K562 (cell line): ENCODE measurements around the gene ITPR1. TPM values are rescaled to one million over a fixed set of nuclear protein-coding genes. Genes with fewer than 3 reads are reported as not detected.
A peak's percentile ranks its signal among the peaks of the same experiment; 100 is the strongest.

Experiments used
- ATAC-seq: fragments of 200-7000 bp; cut with Tn5 transposase; 3 replicates; pipeline ENCODE4 v1.9.1; 2020; ENCODE audit warnings: moderate library complexity
- BruUV-seq: library from RNA; stranded (reverse); fragments of 400-500 nt; replicated peaks from 2 replicates; lab custom pipeline; 2021; lab: Mats Ljungman, UMichigan
- CTCF ChIA-PET: fragments of 300-600 bp; formaldehyde crosslinking; extraction: SDS; loops from one replicate; lab custom pipeline; 2021; ENCODE audit warnings: low intra/inter-chr PET ratio; lab: Yijun Ruan, JAX
- POLR2A ChIA-PET: fragments of 300-600, 350-650 bp; sonication (Branson Sonifier 250); formaldehyde crosslinking; extraction: SDS; loops from one replicate; lab custom pipeline; 2021; ENCODE audit warnings: antibody characterized with exemption, inconsistent platforms; lab: Yijun Ruan, JAX
- DNase-seq, 4 experiments: peaks; one replicate each; pipeline versions ENCODE4 v3.0.0 to v3.0.0-alpha.2; 2011 to 2018; ENCODE audit warnings: low spot score in 3 of 4, mixed read lengths in 3 of 4; ENCODE audit errors: extremely low read depth in 1 of 4
- FAIRE-seq: peaks from 2 replicates; lab custom pipeline; 2011; peaks lifted over from hg19 to GRCh38; lab: Jason Lieb, UNC
- H2AFZ ChIP-seq: 2 replicates; pipeline ENCODE4 v1.6.0; 2011; ENCODE audit warnings: low read depth, low read length, control low read depth, inconsistent platforms
- H3K27ac ChIP-seq: fragments of 200-600 bp; 3 replicates; pipeline ENCODE4 v1.8.0; 2011; ENCODE audit warnings: low read depth, mild to moderate bottlenecking, control low read depth, inconsistent platforms, low read length, moderate library complexity, mixed read lengths; ENCODE audit errors: extremely low read depth
- H3K27me3 ChIP-seq, 2 experiments: fragments of 300-600 bp in 1 of 2; 2 replicates in 1 of 2; 3 replicates in 1 of 2; pipeline versions ENCODE4 v1.6.0 to v1.8.0; 2011; ENCODE audit warnings: inconsistent platforms in 2 of 2, low read length in 2 of 2, mild to moderate bottlenecking in 1 of 2, mixed read lengths in 1 of 2, moderate library complexity in 1 of 2; ENCODE audit not compliant: control insufficient read depth in 2 of 2, insufficient read depth in 2 of 2
- H3K36me3 ChIP-seq: fragments of 300-600 bp; 3 replicates; pipeline ENCODE4 v1.8.0; 2011; ENCODE audit warnings: mild to moderate bottlenecking, low read length, inconsistent platforms; ENCODE audit not compliant: control insufficient read depth, insufficient read depth
- H3K4me1 ChIP-seq, 2 experiments: fragments of 200-600 bp in 1 of 2; replicated peaks in 1 of 2; 2 replicates in 1 of 2; 3 replicates in 1 of 2; pipeline versions ENCODE4 v1.5.1 to v1.8.0; 2011; ENCODE audit warnings: inconsistent platforms in 2 of 2, low read length in 2 of 2, mild to moderate bottlenecking in 1 of 2, mixed read lengths in 1 of 2, moderate library complexity in 1 of 2; ENCODE audit not compliant: control insufficient read depth in 2 of 2, insufficient read depth in 2 of 2
- H3K4me2 ChIP-seq: 2 replicates; pipeline ENCODE4 v1.6.1; 2011; ENCODE audit warnings: low read length, control low read depth, inconsistent platforms, mixed read lengths; ENCODE audit not compliant: insufficient read depth
- H3K4me3 ChIP-seq: fragments of 200-600 bp; sonication (generic), shearing (Covaris generic); 2 replicates; pipeline ENCODE4 v1.5.1; 2016; ENCODE audit warnings: control low read depth, inconsistent platforms
- H3K79me2 ChIP-seq: fragments of 200-600 bp; 3 replicates; pipeline ENCODE4 v1.8.0; 2011; ENCODE audit warnings: low read length, inconsistent platforms; ENCODE audit not compliant: control insufficient read depth, insufficient read depth
- H3K9ac ChIP-seq, 2 experiments: 2 replicates each; pipeline versions ENCODE4 v1.6.0 to v1.6.1; 2011; ENCODE audit warnings: low read depth in 2 of 2, low read length in 2 of 2, control low read depth in 1 of 2, inconsistent platforms in 1 of 2, mild to moderate bottlenecking in 1 of 2, mixed read lengths in 1 of 2; ENCODE audit not compliant: insufficient read depth in 1 of 2
- H3K9me1 ChIP-seq: one replicate; pipeline ENCODE4 v1.6.0; 2011; ENCODE audit warnings: inconsistent platforms, mild to moderate bottlenecking, low read length, moderate library complexity; ENCODE audit not compliant: control insufficient read depth, insufficient read depth
- H3K9me3 ChIP-seq: replicated peaks from 2 replicates; pipeline ENCODE4 v1.5.1; 2011; ENCODE audit warnings: low read depth, low read length, inconsistent platforms; ENCODE audit not compliant: control insufficient read depth, insufficient read depth
- H4K20me1 ChIP-seq: replicated peaks from 2 replicates; pipeline ENCODE4 v1.6.1; 2011; ENCODE audit warnings: low read length, inconsistent platforms, mixed read lengths; ENCODE audit not compliant: control insufficient read depth, insufficient read depth
- CBFB ChIP-seq: sonication (generic); formaldehyde crosslinking; IDR thresholded peaks from 2 replicates; pipeline ENCODE4 v1.4.0; 2020; ENCODE audit warnings: mild to moderate bottlenecking, missing genetic modification reagents
- CCAR2 ChIP-seq: fragments of 200-400 bp; formaldehyde crosslinking; IDR thresholded peaks from 2 replicates; pipeline ENCODE4 v1.6.1; 2017; ENCODE audit warnings: mild to moderate bottlenecking, low read depth, low read length
- CEBPG ChIP-seq, 3 experiments: fragments of 200-800 bp in 1 of 3; sonication (Bioruptor generic) in 1 of 3; sonication (generic) in 1 of 3; formaldehyde crosslinking in 1 of 3; IDR thresholded peaks in 2 of 3; conservative IDR thresholded peaks in 1 of 3; 2 replicates each; pipeline versions ENCODE4 v1.6.1 to v1.8.0; 2016 to 2022; ENCODE audit warnings: missing compliant biosample characterization in 2 of 3, missing genetic modification characterization in 2 of 3, mild to moderate bottlenecking in 1 of 3, missing genetic modification reagents in 1 of 3
- ELF2 ChIP-seq: fragments of 250-450 bp; sonication (Bioruptor Pico); IDR thresholded peaks from 2 replicates; pipeline ENCODE4 v1.5.0; 2021; ENCODE audit warnings: mild to moderate bottlenecking
- ERF ChIP-seq: fragments of 450-650 bp; formaldehyde crosslinking; IDR thresholded peaks from 2 replicates; pipeline ENCODE4 v1.4.0; 2020; ENCODE audit warnings: mild to moderate bottlenecking, mixed read lengths
- FOXA3 ChIP-seq, 2 experiments: fragments of 450-650 bp in 1 of 2; sonication (generic) in 1 of 2; formaldehyde crosslinking; IDR thresholded peaks in 1 of 2; conservative IDR thresholded peaks in 1 of 2; 2 replicates each; pipeline versions ENCODE4 v1.4.0 to v1.8.0; 2020 to 2022; ENCODE audit warnings: mild to moderate bottlenecking in 2 of 2, missing genetic modification reagents in 1 of 2
- HNRNPL ChIP-seq: fragments of 200-400 bp; formaldehyde crosslinking; IDR thresholded peaks from 2 replicates; pipeline ENCODE4 v1.6.1; 2017; ENCODE audit warnings: low read depth, mild to moderate bottlenecking, low read length
- KDM5B ChIP-seq: fragments of 200-600 bp; sonication (generic); IDR thresholded peaks from 2 replicates; pipeline ENCODE4 v1.6.1; 2012; ENCODE audit warnings: low read depth, mild to moderate bottlenecking, moderate library complexity, low read length, control low read depth, inconsistent platforms; ENCODE audit not compliant: insufficient replicate concordance
- KLF1 ChIP-seq: fragments of 450-650 bp; IDR thresholded peaks from 2 replicates; pipeline ENCODE4 v1.6.1; 2016; ENCODE audit warnings: missing genetic modification characterization, missing compliant biosample characterization
- MCM5 ChIP-seq: fragments of 450-650 bp; IDR thresholded peaks from 2 replicates; pipeline ENCODE4 v1.6.1; 2016; ENCODE audit warnings: low read depth
- NR0B1 ChIP-seq: fragments of 450-650 bp; IDR thresholded peaks from one replicate; pipeline ENCODE4 v1.6.1; 2018; ENCODE audit warnings: mild to moderate bottlenecking, moderate library complexity; ENCODE audit not compliant: partially characterized antibody
- SPI1 ChIP-seq: IDR thresholded peaks from 2 replicates; pipeline ENCODE4 v1.6.1; 2011; ENCODE audit warnings: low read depth, low read length, control low read depth, borderline replicate concordance
- U2AF2 ChIP-seq: fragments of 200-400 bp; formaldehyde crosslinking; optimal IDR thresholded peaks from 2 replicates; pipeline ENCODE3; 2017; ENCODE audit warnings: low read depth, mild to moderate bottlenecking, low read length
- VEZF1 ChIP-seq: fragments of 200-800 bp; sonication (Bioruptor generic); IDR thresholded peaks from 2 replicates; pipeline ENCODE4 v1.6.1; 2017; ENCODE audit warnings: missing genetic modification characterization, missing compliant biosample characterization
- ZNF121 ChIP-seq: sonication (generic); formaldehyde crosslinking; conservative IDR thresholded peaks from 2 replicates; pipeline ENCODE4 v1.8.0; 2022; ENCODE audit warnings: missing genetic modification reagents
- ZNF146 ChIP-seq: IDR thresholded peaks from one replicate; pipeline ENCODE4 v1.6.1; 2018; ENCODE audit warnings: missing compliant biosample characterization; ENCODE audit not compliant: unreplicated experiment
- ZNF263 ChIP-seq: sonication (generic); formaldehyde crosslinking; IDR thresholded peaks from 2 replicates; pipeline ENCODE4 v1.8.0; 2022; ENCODE audit warnings: mild to moderate bottlenecking, missing genetic modification reagents, borderline replicate concordance
- ZNF830 ChIP-seq: fragments of 250-450 bp; sonication (Bioruptor Pico); IDR thresholded peaks from 2 replicates; pipeline ENCODE4 v1.5.0; 2021; ENCODE audit warnings: mild to moderate bottlenecking
- WGBS: fragments of 100-300 bp; shearing (Covaris generic); methylation state at CpG from one replicate; pipeline ENCODE4 v1.1.6; 2016; ENCODE audit warnings: low coverage, mixed read lengths; ENCODE audit not compliant: insufficient coverage; ENCODE audit errors: missing lambda C conversion rate; 5-methylcytosine and 5-hydroxymethylcytosine counted together
- in situ Hi-C: fragments of 300-500 bp; cut with MboI; formaldehyde crosslinking; loops from 4 replicates; pipeline ENCODE4 v1.15.0; 2018; ENCODE audit warnings: inconsistent platforms, mixed read lengths
- intact Hi-C: fragments of 100-400 bp; cut with micrococcal nuclease; formaldehyde crosslinking; loops from 2 replicates; pipeline ENCODE4 v1.14.2; 2022
- polyA plus RNA-seq, 8 experiments: library from polyadenylated mRNA; depleted of rRNA in 4 of 8; stranded (reverse) in 5 of 8; unstranded in 3 of 8; fragments of >200 nt; fragmentation: Nextera tagmentation in 2 of 8; fragmentation: Illumina TruSeq in 1 of 8; extraction: Ambion mirVana in 2 of 8; extraction: Trizol in 1 of 8; gene quantifications; 2 replicates each; pipeline versions ENCODE4 v1.2.1 to v1.2.3, GENCODE V29; 2011 to 2014; ENCODE audit warnings: inconsistent platforms in 1 of 8, missing spikeins in 1 of 8
- total RNA-seq, 7 experiments: library from RNA; depleted of rRNA in 6 of 7; stranded (reverse); fragments of >200 nt in 6 of 7; fragmentation: Illumina TruSeq in 2 of 7; extraction: Trizol in 2 of 7; gene quantifications; 2 replicates each; pipeline versions ENCODE4 v1.2.1 to v1.2.3, GENCODE V29; 2011 to 2021; ENCODE audit warnings: low replicate concordance in 1 of 7

ITPR1 gene
- total and polyA plus RNA-seq, 9 of the 15 experiments (the other 6 are each of a cell fraction or from before 2014, with no cell fraction given) = 22.4 to 40.0 (median 27.4) TPM

- Histone ChIP-seq H2AFZ (peak overlapping the region; percentile 40; the same call in 1 of the 2 replicates), H3K9me1 (no peaks in the 10 kb centered on the region), H3K27ac (no peak overlapping the region), H3K4me3 (no peak overlapping the region), H4K20me1 (peaks cover 4% of the 10 kb centered on the region), H3K4me1 (peaks cover 0 to 8% of the 10 kb centered on the region in 2 experiments; a peak in 3 of 5 replicates), H3K9me3 (no peaks in the 10 kb centered on the region), H3K79me2 (no peaks in the 10 kb centered on the region), H3K36me3 (no peaks in the 10 kb centered on the region), H3K9ac (peak overlapping the region; percentile 21 to 31; a peak in 3 of 4 replicates), H3K4me2 (peak overlapping the region; percentile 37), H3K27me3 (no peaks in the 10 kb centered on the region; a peak in 1 of 5 replicates)
- ATAC-seq = peak; percentile 25; the same call in 1 of the 3 replicates
- FAIRE-seq = no peak
- POLR2A ChIA-PET = interaction anchor here (0.6 to 2.4 kb wide), 8 partner anchors 11 to 234 kb away, joined by 3 to 8 read pairs (median 4); no protein-coding TSS in a partner anchor
- CTCF ChIA-PET = no interaction called here
- WGBS = 39% methylated on average over 12 of the region's 12 CpGs
- no TSS peak for BruUV-seq
- intact Hi-C loops (loop anchor here (5.0 kb wide), 1 partner anchor 167 kb away; no protein-coding TSS in a partner anchor), in situ Hi-C loops (no loop called here)
- peak in 1 of 4 experiments; percentile 39 for DNase-seq
- TF ChIP-seq HNRNPL (no peak), FOXA3 (CRISPR knock-in tag; conservative IDR thresholded peaks at IDR 0.05 in 1 of 2, IDR thresholded peaks at IDR 0.05 in 1 of 2) (no peak), ZNF263 (no peak), CEBPG (CRISPR knock-in tag; IDR thresholded peaks at IDR 0.05) (no peak), CEBPG (tag; conservative IDR thresholded peaks at IDR 0.05 in 1 of 2, IDR thresholded peaks at IDR 0.05 in 1 of 2) (no peak), U2AF2 (no peak), ERF (CRISPR knock-in tag) (no peak), KLF1 (tag) (no peak), ZNF121 (CRISPR knock-in tag) (no peak), VEZF1 (peak; percentile 32), MCM5 (no peak), CBFB (CRISPR knock-in tag) (no peak), ZNF146 (CRISPR knock-in tag) (no peak), NR0B1 (no peak), KDM5B (no peak), ELF2 (CRISPR knock-in tag) (no peak), ZNF830 (no peak), SPI1 (0 out of 2 replicates have a peak, but pooled peaks have one; percentile 26), CCAR2 (no peak)
These were observed 91.5 kb downstream of the ITPR1 start for GRCh38 chr3:4584456-4585249.
